K562 (cell line): ENCODE results near the gene HMGA1. TPM values are rescaled to one million over a fixed set of nuclear protein-coding genes. Genes with fewer than 3 reads are reported as not detected.

Experiments
- ARID3A ChIP-seq: IDR thresholded peaks from 2 replicates; pipeline ENCODE4 v1.6.1; 2012; ENCODE audit warnings: low read depth, low read length, improper control_type of control experiment, borderline replicate concordance
- CBX3 ChIP-seq, 2 experiments: IDR thresholded peaks; 1 replicate in 1 of 2; 2 replicates in 1 of 2; pipeline ENCODE4 v1.6.1; 2012; ENCODE audit warnings: inconsistent platforms in 2 of 2, low read length in 2 of 2, borderline replicate concordance in 1 of 2, control low read depth in 1 of 2
- CREBBP ChIP-seq: IDR thresholded peaks from one replicate; pipeline ENCODE4 v1.6.1; 2012; ENCODE audit warnings: low read depth, mild to moderate bottlenecking, control low read depth, inconsistent platforms, low read length
- DNMT1 ChIP-seq: fragments of 450-650 bp; IDR thresholded peaks from 2 replicates; pipeline ENCODE4 v1.6.1; 2016; ENCODE audit warnings: antibody characterized with exemption, mild to moderate bottlenecking
- ESRRA ChIP-seq: fragments of 450-650 bp; IDR thresholded peaks from 2 replicates; pipeline ENCODE4 v1.6.1; 2014; ENCODE audit warnings: low read depth, mild to moderate bottlenecking, moderate library complexity, borderline replicate concordance
- FOXJ2 ChIP-seq: fragments of 200-800 bp; sonication (Bioruptor generic); IDR thresholded peaks from 2 replicates; pipeline ENCODE4 v1.6.1; 2016; ENCODE audit warnings: missing genetic modification characterization, missing compliant biosample characterization
- HDAC1 ChIP-seq, 2 experiments: fragments of 450-650 bp; IDR thresholded peaks; 2 replicates each; pipeline ENCODE4 v1.6.1; 2016 to 2017; ENCODE audit warnings: inconsistent platforms in 1 of 2, mild to moderate bottlenecking in 1 of 2, moderate library complexity in 1 of 2
- HDGF ChIP-seq: fragments of 450-650 bp; IDR thresholded peaks from 2 replicates; pipeline ENCODE4 v1.6.1; 2016
- IRF2 ChIP-seq: sonication (generic); formaldehyde crosslinking; IDR thresholded peaks from 2 replicates; pipeline ENCODE4 v1.8.1; 2022; ENCODE audit warnings: mild to moderate bottlenecking, missing genetic modification reagents
- LCOR ChIP-seq: sonication (generic); formaldehyde crosslinking; IDR thresholded peaks from 2 replicates; pipeline ENCODE4 v1.8.0; 2022; ENCODE audit warnings: mild to moderate bottlenecking, missing genetic modification reagents
- LEF1 ChIP-seq: fragments of 450-650 bp; IDR thresholded peaks from 2 replicates; pipeline ENCODE4 v1.6.1; 2016; ENCODE audit warnings: mild to moderate bottlenecking
- MEF2A ChIP-seq: IDR thresholded peaks from 2 replicates; pipeline ENCODE4 v1.6.1; 2011; ENCODE audit warnings: low read depth, mild to moderate bottlenecking, low read length, moderate library complexity; ENCODE audit not compliant: control insufficient read depth
- MXI1 ChIP-seq: IDR thresholded peaks from 2 replicates; pipeline ENCODE4 v1.6.1; 2011; ENCODE audit warnings: low read depth, mild to moderate bottlenecking, improper control_type of control experiment, low read length
- NBN ChIP-seq: fragments of 450-650 bp; IDR thresholded peaks from 2 replicates; pipeline ENCODE4 v1.6.1; 2016; ENCODE audit warnings: low read depth, mild to moderate bottlenecking
- NCOA4 ChIP-seq: fragments of 450-650 bp; IDR thresholded peaks from 2 replicates; pipeline ENCODE4 v1.6.1; 2018; ENCODE audit warnings: mild to moderate bottlenecking; ENCODE audit not compliant: partially characterized antibody
- PHF21A ChIP-seq: fragments of 450-650 bp; IDR thresholded peaks from 2 replicates; pipeline ENCODE4 v1.6.1; 2017; ENCODE audit warnings: low read depth, borderline replicate concordance
- POLR2AphosphoS5 ChIP-seq: IDR thresholded peaks from 2 replicates; pipeline ENCODE4 v1.6.1; 2011; ENCODE audit warnings: mild to moderate bottlenecking, low read depth, low read length, moderate library complexity; ENCODE audit not compliant: control insufficient read depth, insufficient read depth
- SMAD4 ChIP-seq: fragments of 250-450 bp; sonication (Bioruptor Pico); conservative IDR thresholded peaks from 2 replicates; pipeline ENCODE4 v1.8.0; 2021; ENCODE audit warnings: inconsistent platforms, mild to moderate bottlenecking, moderate library complexity
- TBL1XR1 ChIP-seq, 2 experiments: IDR thresholded peaks; 2 replicates each; pipeline ENCODE4 v1.6.1; 2012; ENCODE audit warnings: improper control_type of control experiment in 2 of 2, low read length in 2 of 2, mild to moderate bottlenecking in 1 of 2
- THRAP3 ChIP-seq: fragments of 450-650 bp; IDR thresholded peaks from 2 replicates; pipeline ENCODE4 v1.6.1; 2016; ENCODE audit warnings: mild to moderate bottlenecking, inconsistent platforms, borderline replicate concordance
- ZFP36 ChIP-seq: fragments of 150-350 bp; IDR thresholded peaks from 2 replicates; pipeline ENCODE4 v1.6.1; 2018; ENCODE audit warnings: low read length, low read depth; ENCODE audit not compliant: partially characterized antibody
- ZKSCAN1 ChIP-seq: fragments of 150-350 bp; IDR thresholded peaks from 2 replicates; pipeline ENCODE4 v1.6.1; 2016; ENCODE audit warnings: low read depth, low read length
- ZNF140 ChIP-seq: fragments of 250-450 bp; sonication (Bioruptor Pico); IDR thresholded peaks from 2 replicates; pipeline ENCODE4 v1.8.0; 2021; ENCODE audit warnings: moderate library complexity, mild to moderate bottlenecking, inconsistent platforms
- ZNF212 ChIP-seq: fragments of 450-650 bp; formaldehyde crosslinking; IDR thresholded peaks from 2 replicates; pipeline ENCODE4 v1.4.0; 2020; ENCODE audit warnings: mild to moderate bottlenecking
- ZNF282 ChIP-seq: sonication (generic); formaldehyde crosslinking; IDR thresholded peaks from 2 replicates; pipeline ENCODE4 v1.8.1; 2023; ENCODE audit warnings: missing genetic modification reagents
- ZNF785 ChIP-seq: fragments of 250-450 bp; sonication (Bioruptor Pico); IDR thresholded peaks from 2 replicates; pipeline ENCODE4 v1.4.0; 2020; ENCODE audit warnings: mild to moderate bottlenecking
- polyA plus RNA-seq, 8 experiments: library from polyadenylated mRNA; depleted of rRNA in 4 of 8; stranded (reverse) in 5 of 8; unstranded in 3 of 8; fragments of >200 nt; fragmentation: Nextera tagmentation in 2 of 8; fragmentation: Illumina TruSeq in 1 of 8; extraction: Ambion mirVana in 2 of 8; extraction: Trizol in 1 of 8; gene quantifications; 2 replicates each; pipeline versions ENCODE4 v1.2.1 to v1.2.3, GENCODE V29; 2011 to 2014; ENCODE audit warnings: inconsistent platforms in 1 of 8, missing spikeins in 1 of 8
- total RNA-seq, 7 experiments: library from RNA; depleted of rRNA in 6 of 7; stranded (reverse); fragments of >200 nt in 6 of 7; fragmentation: Illumina TruSeq in 2 of 7; extraction: Trizol in 2 of 7; gene quantifications; 2 replicates each; pipeline versions ENCODE4 v1.2.1 to v1.2.3, GENCODE V29; 2011 to 2021; ENCODE audit warnings: low replicate concordance in 1 of 7
- TF ChIP-seq, protein P1 (sequence below): sonication (generic); formaldehyde crosslinking; IDR thresholded peaks from 2 replicates; pipeline ENCODE4 v1.5.0; 2020; ENCODE audit warnings: missing genetic modification reagents
- TF ChIP-seq, protein P2 (sequence below): fragments of 250-450 bp; sonication (Bioruptor Pico); IDR thresholded peaks from 2 replicates; pipeline ENCODE4 v1.5.1; 2021; ENCODE audit warnings: mild to moderate bottlenecking

The HMGA1 gene
- total and polyA plus RNA-seq, 9 of the 15 experiments (the other 6 are each of a cell fraction or from before 2014, with no cell fraction given) = 27.8 to 1,947 (median 594) TPM

GRCh38 chr6:34223381-34223955 lies 13.2 kb upstream of the HMGA1 start (continued):
- no peak; the same call in 1 of the 2 replicates for TF ChIP-seq DNMT1
- TF ChIP-seq SMAD4 (CRISPR knock-in tag) = no peak
- TF ChIP-seq MXI1 = no peak
- TF ChIP-seq FOXJ2 (tag) = no peak
- TF ChIP-seq THRAP3 = no peak
- TF ChIP-seq, protein P1, sequence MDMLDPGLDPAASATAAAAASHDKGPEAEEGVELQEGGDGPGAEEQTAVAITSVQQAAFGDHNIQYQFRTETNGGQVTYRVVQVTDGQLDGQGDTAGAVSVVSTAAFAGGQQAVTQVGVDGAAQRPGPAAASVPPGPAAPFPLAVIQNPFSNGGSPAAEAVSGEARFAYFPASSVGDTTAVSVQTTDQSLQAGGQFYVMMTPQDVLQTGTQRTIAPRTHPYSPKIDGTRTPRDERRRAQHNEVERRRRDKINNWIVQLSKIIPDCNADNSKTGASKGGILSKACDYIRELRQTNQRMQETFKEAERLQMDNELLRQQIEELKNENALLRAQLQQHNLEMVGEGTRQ = no peak
- TF ChIP-seq TBL1XR1 (IDR thresholded peaks at IDR 0.05; ENCODE audit: low read length in 2 of 2) = no peak
- peak in 1 of 2 experiments; percentile 47; a peak in 1 of 3 replicates for TF ChIP-seq CBX3 (IDR thresholded peaks at IDR 0.05; ENCODE audit: borderline replicate concordance in 1 of 2, low read length in 2 of 2)
- no peak for TF ChIP-seq MEF2A
- TF ChIP-seq LCOR (CRISPR knock-in tag) = no peak
- TF ChIP-seq HDAC1 (IDR thresholded peaks at IDR 0.05) = peak in 1 of 2 experiments; percentile 24; a peak in 1 of 4 replicates
- peak; percentile 71; the same call in 1 of the 2 replicates for TF ChIP-seq NBN
- TF ChIP-seq NCOA4 = no peak
- TF ChIP-seq ESRRA = 0 out of 2 replicates have a peak, but pooled peaks have one; percentile 10
- TF ChIP-seq ZNF785 (CRISPR knock-in tag) = no peak
- TF ChIP-seq LEF1 = no peak
- TF ChIP-seq IRF2 (CRISPR knock-in tag) = no peak
- no peak for TF ChIP-seq ZNF282 (CRISPR knock-in tag)
- peak; percentile 41 for TF ChIP-seq ZFP36
- TF ChIP-seq, protein P2, sequence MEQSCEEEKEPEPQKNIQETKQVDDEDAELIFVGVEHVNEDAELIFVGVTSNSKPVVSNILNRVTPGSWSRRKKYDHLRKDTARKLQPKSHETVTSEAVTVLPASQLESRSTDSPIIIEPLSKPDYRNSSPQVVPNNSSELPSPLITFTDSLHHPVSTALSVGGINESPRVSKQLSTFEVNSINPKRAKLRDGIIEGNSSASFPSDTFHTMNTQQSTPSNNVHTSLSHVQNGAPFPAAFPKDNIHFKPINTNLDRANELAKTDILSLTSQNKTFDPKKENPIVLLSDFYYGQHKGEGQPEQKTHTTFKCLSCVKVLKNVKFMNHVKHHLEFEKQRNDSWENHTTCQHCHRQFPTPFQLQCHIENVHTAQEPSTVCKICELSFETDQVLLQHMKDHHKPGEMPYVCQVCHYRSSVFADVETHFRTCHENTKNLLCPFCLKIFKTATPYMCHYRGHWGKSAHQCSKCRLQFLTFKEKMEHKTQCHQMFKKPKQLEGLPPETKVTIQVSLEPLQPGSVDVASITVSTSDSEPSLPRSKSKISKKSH (CRISPR knock-in tag) = no peak
- no peak for TF ChIP-seq PHF21A
- TF ChIP-seq HDGF = peak; percentile 99
- no peak for TF ChIP-seq POLR2AphosphoS5
- no peak for TF ChIP-seq ARID3A
- TF ChIP-seq ZKSCAN1 = no peak
- no peak for TF ChIP-seq CREBBP
- no peak for TF ChIP-seq ZNF212
- TF ChIP-seq ZNF140 (CRISPR knock-in tag) = no peak
